H1 (cell line): ENCODE measurements around the gene NEDD4L. TPM values are rescaled to one million over a fixed set of nuclear protein-coding genes. Genes with fewer than 3 reads are reported as not detected.

ENCODE experiments used
- CTCF ChIA-PET: fragments of 300-600 bp; sonication (Branson Sonifier 250); formaldehyde crosslinking; loops from one replicate; lab custom pipeline; 2021; ENCODE audit not compliant: partially characterized antibody; lab: Charles Lee
- POLR2A ChIA-PET: fragments of 300-600 bp; sonication (Branson Sonifier 250); formaldehyde crosslinking; loops from one replicate; lab custom pipeline; 2021; ENCODE audit warnings: inconsistent platforms; ENCODE audit not compliant: partially characterized antibody; lab: Charles Lee
- DNase-seq, 2 experiments: peaks; one replicate each; pipeline versions ENCODE4 v3.0.0 to v3.0.0-alpha.2; 2010 to 2022; ENCODE audit warnings: low spot score in 2 of 2, low read depth in 1 of 2, mixed read lengths in 1 of 2
- FAIRE-seq: peaks from 2 replicates; lab custom pipeline; 2011; peaks lifted over from hg19 to GRCh38; lab: Jason Lieb, UNC
- H2AFZ ChIP-seq: 2 replicates; pipeline ENCODE4 v1.8.1; 2012; ENCODE audit warnings: low read length, inconsistent platforms
- H2AK5ac ChIP-seq: 2 replicates; pipeline ENCODE4 v1.6.1; 2013; ENCODE audit warnings: low read depth, low read length
- H2BK120ac ChIP-seq: replicated peaks from 2 replicates; pipeline ENCODE3; 2013; ENCODE audit warnings: low read depth, low read length, inconsistent platforms
- H2BK12ac ChIP-seq: 2 replicates; pipeline ENCODE4 v1.6.1; 2013; ENCODE audit warnings: low read depth, low read length
- H2BK15ac ChIP-seq: 2 replicates; pipeline ENCODE4 v1.6.1; 2013; ENCODE audit warnings: low read length
- H2BK20ac ChIP-seq: 2 replicates; pipeline ENCODE4 v1.6.1; 2013; ENCODE audit warnings: low read length
- H2BK5ac ChIP-seq: 2 replicates; pipeline ENCODE4 v1.6.1; 2013; ENCODE audit warnings: low read depth, low read length
- H3K14ac ChIP-seq: 2 replicates; pipeline ENCODE4 v1.6.1; 2013; ENCODE audit warnings: inconsistent platforms; ENCODE audit not compliant: insufficient read length
- H3K18ac ChIP-seq: 2 replicates; pipeline ENCODE4 v1.6.1; 2013; ENCODE audit warnings: low read length; ENCODE audit errors: extremely low read depth
- H3K23ac ChIP-seq: 2 replicates; pipeline ENCODE4 v1.6.1; 2013; ENCODE audit warnings: inconsistent platforms; ENCODE audit not compliant: insufficient read length
- H3K23me2 ChIP-seq: 2 replicates; pipeline ENCODE4 v1.6.1; 2013; ENCODE audit warnings: low read depth, low read length
- H3K27ac ChIP-seq: 2 replicates; pipeline ENCODE4 v1.6.1; 2011; ENCODE audit warnings: low read depth, low read length, inconsistent platforms
- H3K27me3 ChIP-seq, 4 experiments: replicated peaks in 1 of 4; 1 replicate in 1 of 4; 2 replicates in 3 of 4; pipeline versions ENCODE4 v1.6.1 to v1.8.1; 2011 to 2013; ENCODE audit warnings: low read length in 3 of 4, mild to moderate bottlenecking in 3 of 4, inconsistent platforms in 2 of 4, mixed read lengths in 2 of 4, moderate library complexity in 1 of 4; ENCODE audit not compliant: control insufficient read depth in 3 of 4, insufficient read depth in 3 of 4; ENCODE audit errors: extremely low read depth in 1 of 4
- H3K36me3 ChIP-seq, 4 experiments: 2 replicates each; pipeline versions ENCODE4 v1.6.1 to v1.8.1; 2011 to 2013; ENCODE audit warnings: mild to moderate bottlenecking in 4 of 4, low read length in 3 of 4, moderate library complexity in 2 of 4, control low read depth in 1 of 4, inconsistent platforms in 1 of 4; ENCODE audit not compliant: insufficient read depth in 4 of 4, control insufficient read depth in 2 of 4
- H3K4ac ChIP-seq: replicated peaks from 2 replicates; pipeline ENCODE3; 2013; ENCODE audit warnings: low read length, low read depth, mixed read lengths, inconsistent platforms; ENCODE audit not compliant: insufficient read length
- H3K4me1 ChIP-seq, 4 experiments: replicated peaks in 1 of 4; 1 replicate in 1 of 4; 2 replicates in 3 of 4; pipeline versions ENCODE4 v1.6.1 to v1.8.1; 2011 to 2013; ENCODE audit warnings: low read length in 3 of 4, inconsistent platforms in 2 of 4, mixed read lengths in 1 of 4; ENCODE audit not compliant: insufficient read depth in 4 of 4, control insufficient read depth in 3 of 4
- H3K4me2 ChIP-seq, 2 experiments: 2 replicates each; pipeline versions ENCODE4 v1.6.1 to v1.8.1; 2011 to 2013; ENCODE audit warnings: low read depth in 2 of 2, low read length in 2 of 2, control low read depth in 1 of 2, inconsistent platforms in 1 of 2, mild to moderate bottlenecking in 1 of 2; ENCODE audit not compliant: insufficient read depth in 1 of 2
- H3K4me3 ChIP-seq, 4 experiments: fragments of 200-600, 300-600 bp in 1 of 4; sonication (generic), shearing (Covaris generic), sonication (Bioruptor Twin) in 1 of 4; 2 replicates each; pipeline versions ENCODE4 v1.5.1 to v1.8.1; 2011 to 2016; ENCODE audit warnings: low read length in 4 of 4, low read depth in 3 of 4, control low read depth in 2 of 4, inconsistent platforms in 2 of 4, mild to moderate bottlenecking in 2 of 4, mixed read lengths in 1 of 4, moderate library complexity in 1 of 4; ENCODE audit not compliant: insufficient read depth in 2 of 4; ENCODE audit errors: extremely low read depth in 1 of 4
- H3K56ac ChIP-seq: replicated peaks from 2 replicates; pipeline ENCODE3; 2013; ENCODE audit warnings: low read depth, mild to moderate bottlenecking, mixed read lengths, low read length, inconsistent platforms; ENCODE audit not compliant: insufficient read length
- H3K79me1 ChIP-seq: 2 replicates; pipeline ENCODE4 v1.6.1; 2013; ENCODE audit warnings: low read depth, low read length, control low read depth
- H3K79me2 ChIP-seq, 2 experiments: 2 replicates each; pipeline versions ENCODE4 v1.6.1 to v1.8.1; 2012 to 2013; ENCODE audit warnings: low read length in 2 of 2, mild to moderate bottlenecking in 2 of 2, inconsistent platforms in 1 of 2; ENCODE audit not compliant: insufficient read depth in 2 of 2, control insufficient read depth in 1 of 2
- H3K9ac ChIP-seq, 4 experiments: replicated peaks in 1 of 4; 1 replicate in 1 of 4; 2 replicates in 3 of 4; pipeline versions ENCODE4 v1.6.1 to v1.8.1; 2011 to 2013; ENCODE audit warnings: low read depth in 3 of 4, low read length in 3 of 4, control low read depth in 2 of 4, mild to moderate bottlenecking in 2 of 4, moderate library complexity in 2 of 4, inconsistent platforms in 1 of 4; ENCODE audit errors: extremely low read depth in 1 of 4
- H3K9me3 ChIP-seq, 2 experiments: 2 replicates each; pipeline versions ENCODE4 v1.6.1 to v1.8.1; 2012 to 2013; ENCODE audit warnings: mild to moderate bottlenecking in 2 of 2, moderate library complexity in 2 of 2, control low read depth in 1 of 2, inconsistent platforms in 1 of 2, low read depth in 1 of 2, low read length in 1 of 2, mixed read lengths in 1 of 2; ENCODE audit not compliant: insufficient read depth in 2 of 2
- H4K20me1 ChIP-seq, 2 experiments: replicated peaks in 1 of 2; 2 replicates each; pipeline versions ENCODE3 to v1.8.1; 2011 to 2013; ENCODE audit warnings: inconsistent platforms in 2 of 2, low read length in 2 of 2, mild to moderate bottlenecking in 1 of 2; ENCODE audit not compliant: insufficient read depth in 2 of 2, control insufficient read depth in 1 of 2
- H4K5ac ChIP-seq: 2 replicates; pipeline ENCODE4 v1.6.1; 2013; ENCODE audit warnings: low read length, low read depth, mixed read lengths, inconsistent platforms; ENCODE audit not compliant: insufficient read length
- H4K8ac ChIP-seq: 2 replicates; pipeline ENCODE4 v1.8.0; 2013; ENCODE audit warnings: mild to moderate bottlenecking, moderate library complexity, low read length, inconsistent platforms; ENCODE audit not compliant: insufficient read depth; ENCODE audit errors: extremely low read depth
- H4K91ac ChIP-seq: replicated peaks from 2 replicates; pipeline ENCODE3; 2013; ENCODE audit warnings: low read length, mixed read lengths, inconsistent platforms; ENCODE audit not compliant: insufficient read length
- CTBP2 ChIP-seq: IDR thresholded peaks from 2 replicates; pipeline ENCODE4 v1.7.0; 2011; ENCODE audit warnings: borderline replicate concordance, mild to moderate bottlenecking, moderate library complexity, mixed read lengths, low read length; ENCODE audit not compliant: insufficient read depth, insufficient read length
- GABPA ChIP-seq: IDR thresholded peaks from 2 replicates; pipeline ENCODE4 v1.6.1; 2011; ENCODE audit warnings: mild to moderate bottlenecking, low read length, moderate library complexity, borderline replicate concordance; ENCODE audit not compliant: insufficient read depth
- KDM4A ChIP-seq: IDR thresholded peaks from one replicate; pipeline ENCODE4 v1.7.1; 2012; ENCODE audit warnings: low read depth, mild to moderate bottlenecking, moderate library complexity, low read length, inconsistent platforms; ENCODE audit not compliant: severe bottlenecking
- MAFK ChIP-seq: IDR thresholded peaks from 2 replicates; pipeline ENCODE4 v1.6.1; 2012; ENCODE audit warnings: low read depth, mild to moderate bottlenecking, improper control_type of control experiment, low read length
- POLR2A ChIP-seq, 2 experiments: IDR thresholded peaks; 1 replicate in 1 of 2; 2 replicates in 1 of 2; pipeline ENCODE4 v1.6.1; 2011; ENCODE audit warnings: low read depth in 2 of 2, low read length in 2 of 2, mild to moderate bottlenecking in 2 of 2; ENCODE audit errors: control extremely low read depth in 1 of 2
- POLR2AphosphoS5 ChIP-seq: IDR thresholded peaks from 2 replicates; pipeline ENCODE4 v1.6.1; 2011; ENCODE audit warnings: low read depth, low read length
- RFX5 ChIP-seq: IDR thresholded peaks from 2 replicates; pipeline ENCODE4 v1.6.1; 2011; ENCODE audit warnings: low read depth, low read length, improper control_type of control experiment, borderline replicate concordance
- SP2 ChIP-seq: IDR thresholded peaks from 2 replicates; pipeline ENCODE4 v1.6.1; 2012; ENCODE audit warnings: mild to moderate bottlenecking, low read length, inconsistent platforms
- SUZ12 ChIP-seq: fragments of 200-600 bp; sonication (generic); IDR thresholded peaks from 2 replicates; pipeline ENCODE4 v1.6.1; 2012; ENCODE audit warnings: mild to moderate bottlenecking, inconsistent platforms, low read length, moderate library complexity, mixed read lengths
- TBP ChIP-seq: IDR thresholded peaks from 2 replicates; pipeline ENCODE4 v1.6.1; 2011; ENCODE audit warnings: low read depth, low read length, improper control_type of control experiment
- WGBS, 2 experiments: shearing (Covaris generic) in 1 of 2; methylation state at CpG; one replicate each; pipeline versions ENCODE4 v1.1.6 to v1.1.7; 2013 to 2015; ENCODE audit warnings: low lambda C conversion rate in 2 of 2, mixed read lengths in 2 of 2, inconsistent platforms in 1 of 2, low coverage in 1 of 2, missing lambda C conversion rate in 1 of 2; ENCODE audit not compliant: insufficient replicate concordance in 2 of 2, insufficient coverage in 1 of 2, insufficient read length in 1 of 2; ENCODE audit errors: extremely low coverage in 1 of 2, missing lambda C conversion rate in 1 of 2; 5-methylcytosine and 5-hydroxymethylcytosine counted together
- polyA plus RNA-seq, 7 experiments: library from polyadenylated mRNA; depleted of rRNA in 3 of 7; stranded (reverse) in 5 of 7; unstranded in 2 of 7; fragments of >200 nt in 5 of 7; fragments of 200-250 nt in 2 of 7; gene quantifications; 1 replicate in 5 of 7; 2 replicates in 1 of 7; 4 replicates in 1 of 7; pipeline versions ENCODE4 v1.2.1 to v1.2.3, GENCODE V29; 2011 to 2013; ENCODE audit warnings: missing spikeins in 2 of 7, mixed read lengths in 2 of 7
- total RNA-seq: library from RNA; stranded (reverse); fragmentation: NEBNext Ultra II Directional; extraction: Animal tissue kit (Norgen Biotek cat#: 25700); gene quantifications from 2 replicates; pipeline ENCODE4 v1.2.1, GENCODE V29; 2021
- TF ChIP-seq, protein P1 (sequence below): IDR thresholded peaks from 2 replicates; pipeline ENCODE4 v1.6.1; 2011; ENCODE audit warnings: low read length, improper control_type of control experiment
- TF ChIP-seq, protein P2 (sequence below): IDR thresholded peaks from 2 replicates; pipeline ENCODE4 v1.6.1; 2011; ENCODE audit warnings: low read depth, mild to moderate bottlenecking, low read length; ENCODE audit not compliant: insufficient read depth
- TF ChIP-seq, protein P3 (sequence below): IDR thresholded peaks from 2 replicates; pipeline ENCODE4 v1.6.1; 2012; ENCODE audit warnings: inconsistent platforms

NEDD4L gene
- total and polyA plus RNA-seq, 2 of the 8 experiments (the other 6 are each of a cell fraction or from before 2014, with no cell fraction given) = 37.3 to 69.8 TPM

DNA sequence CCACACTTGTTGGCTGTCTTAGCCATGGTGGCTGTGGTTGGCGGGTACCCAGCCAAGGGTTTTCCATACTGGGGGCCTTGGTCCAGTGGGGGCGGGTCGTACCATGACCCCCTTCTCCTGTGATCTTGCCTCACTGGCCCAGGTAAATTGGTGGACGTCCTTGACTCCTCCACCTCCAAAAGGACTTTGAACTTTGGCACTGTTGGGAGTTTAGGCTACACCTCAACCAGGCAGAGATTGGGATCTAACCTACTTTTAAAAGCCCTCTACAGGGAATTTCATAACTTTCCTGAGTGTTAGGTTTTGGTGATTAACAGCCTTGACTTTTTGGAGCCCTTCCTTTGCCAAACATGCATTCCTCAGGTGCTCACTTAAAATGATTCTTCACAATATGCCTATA, 106.7 kb downstream of the NEDD4L start:
- Histone ChIP-seq H2BK12ac (no peak overlapping the region), H3K79me1 (peaks cover 9% of the 10 kb centered on the region), H3K4me1 (peaks cover 0 to 2% (median 0%) of the 10 kb centered on the region in 4 experiments; a peak in 1 of 7 replicates), H3K36me3 (no peaks in the 10 kb centered on the region), H4K5ac (no peak overlapping the region), H3K4me2 (no peak overlapping the region), H3K9me3 (no peaks in the 10 kb centered on the region), H3K14ac (no peak overlapping the region), H4K8ac (no peak overlapping the region), H2AK5ac (no peak overlapping the region), H3K4me3 (no peak overlapping the region), H4K20me1 (peaks cover 1% of the 10 kb centered on the region in 2 experiments), H3K4ac (no peak overlapping the region), H2BK120ac (no peak overlapping the region), H3K56ac (no peak overlapping the region), H3K27ac (no peak overlapping the region), H3K9ac (no peak overlapping the region), H3K27me3 (no peaks in the 10 kb centered on the region), H3K18ac (no peak overlapping the region), H3K23ac (no peak overlapping the region), H2BK20ac (no peak overlapping the region), H3K79me2 (peaks cover 4 to 70% of the 10 kb centered on the region in 2 experiments), H2BK15ac (no peak overlapping the region), H2AFZ (no peak overlapping the region), H4K91ac (no peak overlapping the region), H2BK5ac (no peak overlapping the region), H3K23me2 (peaks cover 6% of the 10 kb centered on the region; the same call in 1 of the 2 replicates)
- ChIA-PET POLR2A (no interaction called here), CTCF (interaction anchor here (1.8 kb wide), 1 partner anchor 8 kb away, joined by 8 read pairs; no protein-coding TSS in a partner anchor)
- WGBS, 2 experiments = 89% methylated on average over 4 of the region's 4 CpGs; no CpG with 5 or more reads in 1 of the 2 experiments
- DNase-seq = no peak
- no peak for FAIRE-seq
- TF ChIP-seq POLR2A (IDR thresholded peaks at IDR 0.05; ENCODE audit: control extremely low read depth in 1 of 2, low read depth in 2 of 2, low read length in 2 of 2) (no peak), KDM4A (no peak), CTBP2 (no peak), MAFK (no peak), SP2 (no peak), GABPA (no peak), TBP (no peak), POLR2AphosphoS5 (no peak), RFX5 (no peak), SUZ12 (no peak)
- TF ChIP-seq, protein P1, sequence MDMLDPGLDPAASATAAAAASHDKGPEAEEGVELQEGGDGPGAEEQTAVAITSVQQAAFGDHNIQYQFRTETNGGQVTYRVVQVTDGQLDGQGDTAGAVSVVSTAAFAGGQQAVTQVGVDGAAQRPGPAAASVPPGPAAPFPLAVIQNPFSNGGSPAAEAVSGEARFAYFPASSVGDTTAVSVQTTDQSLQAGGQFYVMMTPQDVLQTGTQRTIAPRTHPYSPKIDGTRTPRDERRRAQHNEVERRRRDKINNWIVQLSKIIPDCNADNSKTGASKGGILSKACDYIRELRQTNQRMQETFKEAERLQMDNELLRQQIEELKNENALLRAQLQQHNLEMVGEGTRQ = no peak
- TF ChIP-seq, protein P2, sequence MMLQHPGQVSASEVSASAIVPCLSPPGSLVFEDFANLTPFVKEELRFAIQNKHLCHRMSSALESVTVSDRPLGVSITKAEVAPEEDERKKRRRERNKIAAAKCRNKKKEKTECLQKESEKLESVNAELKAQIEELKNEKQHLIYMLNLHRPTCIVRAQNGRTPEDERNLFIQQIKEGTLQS = no peak
- TF ChIP-seq, protein P3, sequence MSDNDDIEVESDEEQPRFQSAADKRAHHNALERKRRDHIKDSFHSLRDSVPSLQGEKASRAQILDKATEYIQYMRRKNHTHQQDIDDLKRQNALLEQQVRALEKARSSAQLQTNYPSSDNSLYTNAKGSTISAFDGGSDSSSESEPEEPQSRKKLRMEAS = no peak
